HepG2 (cell line): ENCODE results near the gene HSPA1B. TPM values are rescaled to one million over a fixed set of nuclear protein-coding genes. Genes with fewer than 3 reads are reported as not detected.
A peak's percentile ranks its signal among the peaks of the same experiment; 100 is the strongest.

Experiments
- CENPT ChIP-seq: sonication (generic); formaldehyde crosslinking; IDR thresholded peaks from 2 replicates; pipeline ENCODE4 v1.8.0; 2022; ENCODE audit warnings: low read depth, mild to moderate bottlenecking, moderate library complexity, missing genetic modification reagents
- FOSL2 ChIP-seq: sonication (generic); formaldehyde crosslinking; IDR thresholded peaks from 2 replicates; pipeline ENCODE4 v1.4.0; 2020; ENCODE audit warnings: missing genetic modification reagents
- FOXA3 ChIP-seq: IDR thresholded peaks from 2 replicates; pipeline ENCODE4 v1.6.1; 2016; ENCODE audit warnings: missing genetic modification reagents, missing compliant biosample characterization
- FOXP1 ChIP-seq, 2 experiments: fragments of 450-650 bp in 1 of 2; IDR thresholded peaks; 2 replicates each; pipeline ENCODE4 v1.6.1; 2017 to 2018; ENCODE audit warnings: antibody characterized with exemption in 1 of 2
- NCOA1 ChIP-seq: sonication (generic); formaldehyde crosslinking; IDR thresholded peaks from 2 replicates; pipeline ENCODE4 v1.9.0; 2021; ENCODE audit warnings: missing genetic modification reagents
- NFE2L1 ChIP-seq: sonication (generic); formaldehyde crosslinking; IDR thresholded peaks from 2 replicates; pipeline ENCODE4 v1.4.0; 2020; ENCODE audit warnings: missing genetic modification reagents, mild to moderate bottlenecking, borderline replicate concordance
- NFE2L2 ChIP-seq: fragments of 150-350 bp; IDR thresholded peaks from 2 replicates; pipeline ENCODE4 v1.6.1; 2014; ENCODE audit warnings: low read length
- PRMT3 ChIP-seq: sonication (generic); formaldehyde crosslinking; IDR thresholded peaks from 2 replicates; pipeline ENCODE4 v1.8.1; 2022; ENCODE audit warnings: low read depth, mild to moderate bottlenecking, moderate library complexity, missing genetic modification reagents, borderline replicate concordance
- RFX5 ChIP-seq: IDR thresholded peaks from 2 replicates; pipeline ENCODE4 v1.6.1; 2011; ENCODE audit warnings: low read depth, low read length, improper control_type of control experiment
- YEATS4 ChIP-seq: sonication (generic); formaldehyde crosslinking; IDR thresholded peaks from 2 replicates; pipeline ENCODE4 v1.4.0; 2020; ENCODE audit warnings: missing genetic modification reagents, borderline replicate concordance
- ZFP37 ChIP-seq: sonication (generic); formaldehyde crosslinking; IDR thresholded peaks from 2 replicates; pipeline ENCODE4 v1.4.0; 2020; ENCODE audit warnings: missing genetic modification reagents, borderline replicate concordance
- ZFP82 ChIP-seq: sonication (generic); formaldehyde crosslinking; IDR thresholded peaks from 2 replicates; pipeline ENCODE4 v1.5.1; 2020; ENCODE audit warnings: mild to moderate bottlenecking, missing genetic modification reagents, borderline replicate concordance
- ZNF33B ChIP-seq: sonication (generic); formaldehyde crosslinking; IDR thresholded peaks from 2 replicates; pipeline ENCODE4 v1.5.1; 2020; ENCODE audit warnings: mild to moderate bottlenecking, missing genetic modification reagents
- ZNF382 ChIP-seq: sonication (generic); formaldehyde crosslinking; IDR thresholded peaks from 2 replicates; pipeline ENCODE4 v1.5.0; 2020; ENCODE audit warnings: missing genetic modification reagents, mild to moderate bottlenecking, borderline replicate concordance
- ZNF770 ChIP-seq: sonication (generic); formaldehyde crosslinking; IDR thresholded peaks from 2 replicates; pipeline ENCODE4 v1.5.0; 2020; ENCODE audit warnings: mild to moderate bottlenecking, missing genetic modification reagents
- ZSCAN12 ChIP-seq: sonication (generic); formaldehyde crosslinking; IDR thresholded peaks from 2 replicates; pipeline ENCODE4 v1.9.0; 2021; ENCODE audit warnings: mild to moderate bottlenecking, missing genetic modification reagents
- polyA plus RNA-seq, 8 experiments: library from polyadenylated mRNA; depleted of rRNA in 3 of 8; stranded (reverse) in 7 of 8; unstranded in 1 of 8; fragments of >200 nt; fragmentation: Illumina TruSeq in 4 of 8; extraction: Trizol in 4 of 8; gene quantifications; 2 replicates each; pipeline versions ENCODE4 v1.2.1 to v1.2.3, GENCODE V29; 2011 to 2016; ENCODE audit warnings: low read depth in 4 of 8, missing spikeins in 1 of 8, mixed read lengths in 1 of 8; ENCODE audit not compliant: insufficient read depth in 1 of 8
- total RNA-seq, 5 experiments: library from RNA; depleted of rRNA; stranded (reverse); fragments of >200 nt; fragmentation: Illumina TruSeq; extraction: Trizol; gene quantifications; 2 replicates each; pipeline ENCODE4 v1.2.3, GENCODE V29; 2016; ENCODE audit warnings: low read depth in 1 of 5
- TF ChIP-seq, protein P1 (sequence below): sonication (generic); formaldehyde crosslinking; IDR thresholded peaks from 2 replicates; pipeline ENCODE4 v1.5.0; 2020; ENCODE audit warnings: mild to moderate bottlenecking, missing genetic modification reagents, borderline replicate concordance
- TF ChIP-seq, protein P2 (sequence below): sonication (generic); formaldehyde crosslinking; IDR thresholded peaks from 2 replicates; pipeline ENCODE4 v1.9.0; 2021; ENCODE audit warnings: missing genetic modification reagents, mild to moderate bottlenecking, borderline replicate concordance
- TF ChIP-seq, protein P3 (sequence below): sonication (generic); formaldehyde crosslinking; conservative IDR thresholded peaks from 2 replicates; pipeline ENCODE4 v1.4.0; 2020; ENCODE audit warnings: missing genetic modification reagents

Gene HSPA1B
- total and polyA plus RNA-seq, 2 of the 13 experiments (the other 11 are each of a cell fraction or from before 2014, with no cell fraction given): 26.0 to 186 TPM

DNA sequence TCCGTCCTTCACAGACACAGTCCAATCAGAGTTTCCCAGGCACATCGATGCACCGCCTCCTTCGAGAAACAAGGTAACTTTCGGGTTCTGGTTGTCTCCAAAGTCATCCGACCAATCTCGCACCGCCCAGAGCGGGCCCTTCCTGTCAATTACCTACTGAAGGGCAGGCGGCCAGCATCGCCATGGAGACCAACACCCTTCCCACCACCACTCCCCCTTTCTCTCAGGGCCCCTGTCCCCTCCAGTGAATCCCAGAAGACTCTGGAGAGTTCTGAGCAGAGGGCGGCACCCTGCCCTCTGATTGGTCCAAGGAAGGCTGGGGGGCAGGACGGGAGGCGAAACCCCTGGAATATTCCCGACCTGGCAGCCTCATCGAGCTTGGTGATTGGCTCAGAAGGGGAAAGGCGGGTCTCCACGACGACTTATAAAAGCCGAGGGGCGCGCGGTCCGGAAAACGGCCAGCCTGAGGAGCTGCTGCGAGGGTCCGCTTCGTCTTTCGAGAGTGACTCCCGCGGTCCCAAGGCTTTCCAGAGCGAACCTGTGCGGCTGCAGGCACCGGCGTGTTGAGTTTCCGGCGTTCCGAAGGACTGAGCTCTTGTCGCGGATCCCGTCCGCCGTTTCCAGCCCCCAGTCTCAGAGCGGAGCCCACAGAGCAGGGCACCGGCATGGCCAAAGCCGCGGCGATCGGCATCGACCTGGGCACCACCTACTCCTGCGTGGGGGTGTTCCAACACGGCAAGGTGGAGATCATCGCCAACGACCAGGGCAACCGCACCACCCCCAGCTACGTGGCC is at the start of gene HSPA1B (continued):
- no peak; the same call in 1 of the 2 replicates for TF ChIP-seq NFE2L1 (CRISPR knock-in tag)
- no peak; the same call in none of the 2 replicates for TF ChIP-seq FOXA3 (CRISPR knock-in tag)
- TF ChIP-seq NCOA1: no peak
- no peak for TF ChIP-seq FOXP1 (IDR thresholded peaks at IDR 0.05)
- TF ChIP-seq FOXP1 (CRISPR knock-in tag; IDR thresholded peaks at IDR 0.05): no peak
- peak; percentile 36; the same call in 1 of the 2 replicates for TF ChIP-seq ZNF770 (CRISPR knock-in tag)
- TF ChIP-seq PRMT3: 0 out of 2 replicates have a peak, but pooled peaks have one; percentile 20
- TF ChIP-seq ZSCAN12: peak; percentile 92
- TF ChIP-seq ZNF382 (CRISPR knock-in tag): no peak
- TF ChIP-seq NFE2L2: no peak
- TF ChIP-seq FOSL2 (CRISPR knock-in tag): peak; percentile 45
- no peak; the same call in 1 of the 2 replicates for TF ChIP-seq ZFP82 (CRISPR knock-in tag)
- TF ChIP-seq, protein P1, sequence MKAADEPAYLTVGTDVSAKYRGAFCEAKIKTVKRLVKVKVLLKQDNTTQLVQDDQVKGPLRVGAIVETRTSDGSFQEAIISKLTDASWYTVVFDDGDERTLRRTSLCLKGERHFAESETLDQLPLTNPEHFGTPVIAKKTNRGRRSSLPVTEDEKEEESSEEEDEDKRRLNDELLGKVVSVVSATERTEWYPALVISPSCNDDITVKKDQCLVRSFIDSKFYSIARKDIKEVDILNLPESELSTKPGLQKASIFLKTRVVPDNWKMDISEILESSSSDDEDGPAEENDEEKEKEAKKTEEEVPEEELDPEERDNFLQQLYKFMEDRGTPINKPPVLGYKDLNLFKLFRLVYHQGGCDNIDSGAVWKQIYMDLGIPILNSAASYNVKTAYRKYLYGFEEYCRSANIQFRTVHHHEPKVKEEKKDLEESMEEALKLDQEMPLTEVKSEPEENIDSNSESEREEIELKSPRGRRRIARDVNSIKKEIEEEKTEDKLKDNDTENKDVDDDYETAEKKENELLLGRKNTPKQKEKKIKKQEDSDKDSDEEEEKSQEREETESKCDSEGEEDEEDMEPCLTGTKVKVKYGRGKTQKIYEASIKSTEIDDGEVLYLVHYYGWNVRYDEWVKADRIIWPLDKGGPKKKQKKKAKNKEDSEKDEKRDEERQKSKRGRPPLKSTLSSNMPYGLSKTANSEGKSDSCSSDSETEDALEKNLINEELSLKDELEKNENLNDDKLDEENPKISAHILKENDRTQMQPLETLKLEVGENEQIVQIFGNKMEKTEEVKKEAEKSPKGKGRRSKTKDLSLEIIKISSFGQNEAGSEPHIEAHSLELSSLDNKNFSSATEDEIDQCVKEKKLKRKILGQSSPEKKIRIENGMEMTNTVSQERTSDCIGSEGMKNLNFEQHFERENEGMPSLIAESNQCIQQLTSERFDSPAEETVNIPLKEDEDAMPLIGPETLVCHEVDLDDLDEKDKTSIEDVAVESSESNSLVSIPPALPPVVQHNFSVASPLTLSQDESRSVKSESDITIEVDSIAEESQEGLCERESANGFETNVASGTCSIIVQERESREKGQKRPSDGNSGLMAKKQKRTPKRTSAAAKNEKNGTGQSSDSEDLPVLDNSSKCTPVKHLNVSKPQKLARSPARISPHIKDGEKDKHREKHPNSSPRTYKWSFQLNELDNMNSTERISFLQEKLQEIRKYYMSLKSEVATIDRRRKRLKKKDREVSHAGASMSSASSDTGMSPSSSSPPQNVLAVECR (CRISPR knock-in tag): peak; percentile 75; the same call in 1 of the 2 replicates
- TF ChIP-seq ZNF33B (CRISPR knock-in tag): no peak
- TF ChIP-seq YEATS4 (CRISPR knock-in tag): 0 out of 2 replicates have a peak, but pooled peaks have one; percentile 27
- peak; percentile 55; the same call in 1 of the 2 replicates for TF ChIP-seq CENPT (CRISPR knock-in tag)
- TF ChIP-seq ZFP37 (CRISPR knock-in tag): no peak
- TF ChIP-seq, protein P2, sequence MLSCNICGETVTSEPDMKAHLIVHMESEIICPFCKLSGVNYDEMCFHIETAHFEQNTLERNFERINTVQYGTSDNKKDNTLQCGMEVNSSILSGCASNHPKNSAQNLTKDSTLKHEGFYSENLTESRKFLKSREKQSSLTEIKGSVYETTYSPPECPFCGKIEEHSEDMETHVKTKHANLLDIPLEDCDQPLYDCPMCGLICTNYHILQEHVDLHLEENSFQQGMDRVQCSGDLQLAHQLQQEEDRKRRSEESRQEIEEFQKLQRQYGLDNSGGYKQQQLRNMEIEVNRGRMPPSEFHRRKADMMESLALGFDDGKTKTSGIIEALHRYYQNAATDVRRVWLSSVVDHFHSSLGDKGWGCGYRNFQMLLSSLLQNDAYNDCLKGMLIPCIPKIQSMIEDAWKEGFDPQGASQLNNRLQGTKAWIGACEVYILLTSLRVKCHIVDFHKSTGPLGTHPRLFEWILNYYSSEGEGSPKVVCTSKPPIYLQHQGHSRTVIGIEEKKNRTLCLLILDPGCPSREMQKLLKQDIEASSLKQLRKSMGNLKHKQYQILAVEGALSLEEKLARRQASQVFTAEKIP (CRISPR knock-in tag): no peak
- peak; percentile 45; the same call in 1 of the 2 replicates for TF ChIP-seq RFX5
- TF ChIP-seq, protein P3, sequence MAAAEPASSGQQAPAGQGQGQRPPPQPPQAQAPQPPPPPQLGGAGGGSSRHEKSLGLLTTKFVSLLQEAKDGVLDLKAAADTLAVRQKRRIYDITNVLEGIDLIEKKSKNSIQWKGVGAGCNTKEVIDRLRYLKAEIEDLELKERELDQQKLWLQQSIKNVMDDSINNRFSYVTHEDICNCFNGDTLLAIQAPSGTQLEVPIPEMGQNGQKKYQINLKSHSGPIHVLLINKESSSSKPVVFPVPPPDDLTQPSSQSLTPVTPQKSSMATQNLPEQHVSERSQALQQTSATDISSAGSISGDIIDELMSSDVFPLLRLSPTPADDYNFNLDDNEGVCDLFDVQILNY (CRISPR knock-in tag): peak; percentile 64; the same call in 1 of the 2 replicates
